HG03432 (cell line): Measurements from ENCODE around the gene B4GALT3.
"Not testable (repeated sequence)": the region's sequence is repeated elsewhere in the genome, so short reads cannot be mapped to it uniquely, and the experiment has no call there.

ENCODE experiments used
- ATAC-seq: cut with Tn5 transposase; IDR thresholded peaks from one replicate; pipeline ENCODE4 v1.9.1; 2021; ENCODE audit warnings: mild to moderate bottlenecking, moderate library complexity; ENCODE audit not compliant: unreplicated experiment

The B4GALT3 gene

GRCh38 chr1:161177112-161177935 lies at the start of gene B4GALT3:
B4GALT3 (minus strand) TSS chr1:161177507; CDS start chr1:161176060, 1,447 bp downstream.
- peak; percentile 90 for ATAC-seq

- no peak for ATAC-seq
These were observed 49.5 kb upstream of the B4GALT3 start for GRCh38 chr1:161226759-161227158.

- no peak for ATAC-seq
These were observed 49.0 kb upstream of the B4GALT3 start for GRCh38 chr1:161226320-161226711.

DNA sequence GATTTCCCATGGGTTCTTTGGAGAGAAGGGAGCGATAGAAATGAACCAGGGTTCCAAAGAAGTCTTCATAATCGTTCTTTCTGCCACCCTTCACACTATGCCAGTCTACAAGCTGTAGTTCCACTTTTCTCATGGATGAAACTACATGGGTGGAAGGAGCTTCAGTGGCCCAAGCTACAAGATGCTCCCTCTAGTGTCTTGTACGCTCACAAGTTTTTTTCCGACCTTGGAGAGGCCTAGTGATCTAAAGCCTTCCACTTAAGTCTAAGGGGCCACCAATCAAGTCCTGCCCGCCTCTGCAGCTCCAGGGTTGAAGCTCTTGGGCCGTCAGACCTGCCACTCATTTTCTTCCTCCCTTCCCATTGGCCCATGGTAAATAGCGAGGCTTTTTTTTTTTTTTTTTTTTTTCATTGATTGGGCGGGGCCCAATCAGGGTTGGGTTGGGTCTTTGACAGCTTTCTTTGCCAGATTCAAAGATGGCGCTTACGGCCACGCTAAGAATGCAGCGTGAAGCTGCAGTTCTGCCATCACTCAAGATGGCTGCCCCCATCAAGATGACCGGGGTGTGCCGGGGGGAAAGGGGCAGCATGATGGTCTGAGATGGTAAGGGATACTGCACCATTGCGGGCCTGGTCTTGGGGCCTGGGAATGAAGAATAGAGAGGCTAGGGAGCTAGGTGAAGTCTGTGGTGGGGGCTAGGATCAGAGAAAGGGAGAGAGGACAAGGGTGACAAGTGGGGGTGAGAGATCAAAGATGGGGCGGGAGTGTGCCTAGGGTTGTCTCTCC lies 48.4 kb upstream of the B4GALT3 start, which contains the start of gene TOMM40L:
TSS of gene TOMM40L (plus strand) at position 527 of the 786 bp plus-strand sequence. CDS start 430 bp downstream, outside the sequence.
- ATAC-seq, result peak; percentile 98

GRCh38 chr1:161225178-161225533 lies 47.8 kb upstream of the B4GALT3 start:
- ATAC-seq, result no peak

- not testable (repeated sequence) for ATAC-seq
These were observed 47.4 kb upstream of the B4GALT3 start for GRCh38 chr1:161224695-161225087.

- no peak for ATAC-seq
These were observed 46.7 kb upstream of the B4GALT3 start for GRCh38 chr1:161223805-161224694.

DNA sequence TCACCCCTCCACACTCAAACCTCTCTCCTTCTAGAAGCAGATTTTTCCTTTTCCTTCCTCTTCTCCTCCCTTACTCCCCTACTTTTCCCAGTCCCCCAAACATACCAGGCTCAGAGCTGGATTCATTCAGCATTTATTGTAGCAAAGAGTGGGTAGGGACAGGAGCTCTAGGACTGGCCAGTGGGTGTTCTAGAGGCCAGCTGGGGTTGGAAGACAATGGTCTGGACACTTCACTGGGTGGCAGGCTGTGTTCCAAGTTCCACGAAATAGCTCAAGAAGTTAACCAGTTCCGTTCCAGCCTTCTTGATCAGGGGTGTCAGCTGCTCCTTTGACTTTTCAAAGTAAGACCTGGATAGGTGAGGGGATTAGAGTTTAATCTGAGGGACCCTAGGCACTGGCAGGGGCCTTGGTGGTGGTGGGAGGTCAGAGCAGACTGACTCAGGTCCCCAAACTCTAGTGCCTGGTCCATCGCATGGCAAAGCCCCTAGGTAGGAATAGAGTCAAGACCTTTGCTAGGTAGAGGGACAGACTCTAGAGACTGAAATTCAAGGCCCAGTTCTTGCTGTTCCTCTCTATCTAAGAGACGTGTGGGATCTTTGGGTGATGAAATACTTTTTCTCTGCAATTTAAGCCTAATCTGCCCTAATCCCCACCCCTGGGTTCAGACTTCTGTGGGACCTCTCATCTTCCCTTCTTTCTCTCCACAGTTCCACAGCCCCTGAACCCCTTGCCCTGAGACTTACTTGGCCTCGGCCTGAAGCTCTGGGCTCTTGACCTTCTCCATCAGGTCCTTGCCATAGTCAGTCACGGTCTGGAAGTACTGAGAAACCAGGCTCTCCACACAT lies 45.1 kb upstream of the B4GALT3 start:
- no peak for ATAC-seq

DNA sequence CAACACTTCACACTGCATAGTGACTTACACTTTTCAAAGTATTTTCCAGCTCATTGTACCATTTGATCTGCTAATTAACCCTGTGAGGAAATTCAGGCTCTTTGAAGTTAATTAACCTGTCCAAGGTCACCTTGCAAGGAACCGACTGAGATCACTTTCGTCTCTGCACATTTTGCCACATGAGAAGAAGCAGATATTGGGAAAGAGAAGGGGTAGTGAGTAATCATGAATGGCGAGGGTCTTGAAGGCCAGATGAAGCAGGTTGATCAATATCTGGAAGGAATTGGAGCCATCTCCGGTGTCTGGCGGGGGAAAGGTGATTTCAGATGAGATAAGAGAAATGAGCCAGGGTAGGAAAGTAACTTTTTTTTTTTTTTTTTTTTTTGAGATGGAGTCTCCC lies 42.7 kb upstream of the B4GALT3 start:
- ATAC-seq, result no peak

- ATAC-seq, result no peak
These were observed 42.0 kb upstream of the B4GALT3 start for GRCh38 chr1:161219078-161219892.

DNA sequence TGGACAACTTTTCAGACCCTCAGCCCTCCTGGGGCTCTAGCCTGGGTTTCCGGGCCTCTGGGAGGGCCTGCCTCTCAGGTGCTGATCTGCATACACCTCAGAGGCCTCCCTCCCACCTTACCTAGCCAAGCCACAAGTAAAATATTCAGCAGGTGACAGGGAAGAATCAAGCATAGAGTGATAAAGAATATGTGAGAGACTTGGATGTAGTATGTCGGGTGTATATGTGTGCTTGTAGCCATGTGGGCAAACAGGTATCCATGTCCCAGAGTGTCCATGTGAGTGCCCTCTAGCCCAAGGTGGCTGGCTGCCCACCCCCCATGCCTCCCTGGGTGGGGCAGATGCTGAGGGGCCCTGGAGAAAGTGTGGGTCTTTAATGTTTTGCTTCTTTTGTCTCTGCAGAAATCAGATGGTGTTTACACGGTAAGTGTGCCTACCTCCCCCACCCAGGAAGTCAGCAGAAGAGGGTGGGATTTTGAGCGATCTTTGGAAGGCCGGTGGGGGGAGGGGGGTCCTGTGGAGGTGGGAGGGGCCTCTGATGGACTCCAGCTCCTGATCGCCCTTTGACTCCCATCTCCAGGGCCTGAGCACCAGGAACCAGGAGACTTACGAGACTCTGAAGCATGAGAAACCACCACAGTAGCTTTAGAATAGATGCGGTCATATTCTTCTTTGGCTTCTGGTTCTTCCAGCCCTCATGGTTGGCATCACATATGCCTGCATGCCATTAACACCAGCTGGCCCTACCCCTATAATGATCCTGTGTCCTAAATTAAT lies 41.2 kb upstream of the B4GALT3 start:
- ATAC-seq, result no peak

DNA sequence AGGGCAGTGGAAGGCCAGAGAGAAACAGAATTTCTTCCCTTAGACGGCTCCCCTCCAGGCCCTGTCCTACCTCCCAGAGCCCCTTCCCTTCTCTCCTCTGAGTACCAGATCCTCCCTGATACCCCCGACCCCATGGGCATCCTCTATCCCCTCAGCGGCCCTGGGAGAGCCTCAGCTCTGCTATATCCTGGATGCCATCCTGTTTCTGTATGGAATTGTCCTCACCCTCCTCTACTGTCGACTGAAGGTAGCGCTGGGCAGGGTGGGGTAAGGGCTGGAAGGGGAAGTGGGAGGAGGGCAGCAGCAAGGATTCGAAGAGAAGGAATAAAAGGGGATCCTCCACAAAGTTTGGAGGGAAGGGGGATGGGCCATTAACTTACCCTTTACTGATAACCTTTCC lies 40.5 kb upstream of the B4GALT3 start:
- no peak for ATAC-seq

DNA sequence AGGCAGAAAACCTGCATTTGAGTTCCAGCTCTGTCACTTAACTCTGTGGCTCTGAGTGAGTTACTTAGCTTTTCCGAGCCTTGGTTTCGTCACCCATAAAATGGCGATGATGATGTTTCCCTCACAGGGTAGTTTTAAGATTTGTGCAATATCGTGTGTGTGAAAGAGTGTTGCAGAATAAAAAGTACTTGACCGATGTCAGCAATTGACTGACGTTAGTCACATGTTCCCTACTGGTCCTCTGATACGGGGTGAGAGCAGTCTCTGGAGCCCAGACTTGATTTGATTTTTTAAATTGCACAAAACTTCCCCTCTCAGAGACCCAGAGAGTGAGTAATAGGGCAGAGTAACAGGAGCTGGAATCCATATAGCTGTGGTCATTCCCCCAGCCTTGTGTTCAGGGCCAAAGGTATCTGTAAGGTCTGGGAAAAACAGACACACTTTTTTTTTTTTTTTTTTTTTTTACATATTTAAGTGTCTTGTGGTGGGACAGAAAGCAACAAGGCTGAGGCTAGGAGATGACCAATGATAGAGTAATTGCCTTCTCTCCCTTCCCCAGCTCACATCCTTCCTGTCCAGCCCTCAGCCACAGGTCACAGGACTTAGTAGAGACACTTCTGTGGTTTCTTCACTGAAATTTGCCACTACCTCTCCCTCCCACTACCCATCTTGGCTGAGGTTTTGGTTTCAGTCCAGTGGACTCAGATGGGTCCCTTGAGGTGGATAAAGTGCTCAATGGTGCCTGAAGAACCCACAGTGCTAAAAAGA lies 39.8 kb upstream of the B4GALT3 start:
- ATAC-seq, result peak; percentile 89

GRCh38 chr1:161215076-161215475 lies 37.8 kb upstream of the B4GALT3 start, which contains the start of gene FCER1G:
FCER1G (plus strand) TSS chr1:161215295; CDS start chr1:161215322, 27 bp downstream.
- no peak for ATAC-seq

DNA sequence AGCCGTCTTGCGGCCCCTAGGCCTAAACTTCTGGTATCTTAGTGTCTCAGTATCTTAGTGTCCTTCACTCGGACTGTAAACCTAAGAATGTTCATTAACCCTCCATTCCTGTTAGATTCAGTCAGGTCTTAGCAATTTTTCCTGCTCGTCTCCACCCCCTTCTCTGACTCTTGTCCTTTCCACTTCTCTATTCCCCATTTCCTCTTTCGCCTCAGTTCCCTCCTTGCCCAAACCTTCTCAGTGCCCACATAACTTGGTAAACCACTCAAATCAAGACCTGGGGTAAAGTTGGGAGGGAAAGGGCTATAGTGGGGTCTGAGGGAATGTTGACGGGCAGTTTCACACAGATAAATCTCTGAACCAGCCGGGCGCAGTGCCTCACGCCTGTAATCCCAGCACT lies 37.1 kb upstream of the B4GALT3 start:
- no peak for ATAC-seq

- no peak for ATAC-seq
These were observed 32.6 kb upstream of the B4GALT3 start for GRCh38 chr1:161209790-161210409.

GRCh38 chr1:161207173-161207572 lies 29.9 kb upstream of the B4GALT3 start:
- no peak for ATAC-seq
